Renal cortex interstitium (tissue), 11 donors: Measurements from ENCODE around the gene DTWD2. TPM values are rescaled to one million over a fixed set of nuclear protein-coding genes. Genes with fewer than 3 reads are reported as not detected.

Experiments
- DNase-seq, 11 donors: peaks; one replicate each; pipeline ENCODE4 v3.0.0-alpha.2; 2013; ENCODE audit warnings: low read depth in 9 of 11, low spot score in 4 of 11; ENCODE audit errors: extremely low read depth in 1 of 11
- polyA plus RNA-seq, 3 donors: library from polyadenylated mRNA; unstranded; fragments of 120-200 nt; gene quantifications; one replicate each; pipeline ENCODE4 v1.2.1, GENCODE V29; 2013; ENCODE audit not compliant: insufficient read length in 3 of 3

The DTWD2 gene
- polyA plus RNA-seq, 3 donors: 12.2 to 14.7 (median 13.4) TPM

- DNase-seq: no peak
Measured at GRCh38 chr5:118825226-118825625, 163.1 kb downstream of the DTWD2 start.

GRCh38 chr5:118818604-118819003 lies 169.7 kb downstream of the DTWD2 start:
- no peak for DNase-seq

- DNase-seq: no peak
Measured at GRCh38 chr5:118808441-118808840, 179.9 kb downstream of the DTWD2 start.

GRCh38 chr5:118806571-118806970 lies 181.8 kb downstream of the DTWD2 start:
- DNase-seq: no peak

- no peak for DNase-seq
Measured at GRCh38 chr5:118802335-118802734, 186.0 kb downstream of the DTWD2 start.

GRCh38 chr5:118796081-118796480 lies 192.3 kb downstream of the DTWD2 start:
- DNase-seq: no peak

GRCh38 chr5:118794281-118794680 lies 194.1 kb downstream of the DTWD2 start:
- DNase-seq: no peak

GRCh38 chr5:118793652-118794051 lies 194.7 kb downstream of the DTWD2 start:
- no peak for DNase-seq

GRCh38 chr5:118793091-118793490 lies 195.3 kb downstream of the DTWD2 start:
- DNase-seq: no peak

GRCh38 chr5:118791926-118792734 lies 196.2 kb downstream of the DTWD2 start:
- peak; percentile 42 to 78 (median 59) for DNase-seq

- DNase-seq: no peak
Measured at GRCh38 chr5:118789366-118789765, 199.0 kb downstream of the DTWD2 start.

- no peak for DNase-seq
Measured at GRCh38 chr5:118788351-118788750, 200.0 kb downstream of the DTWD2 start.

Other genes starting within 250 kb of the DTWD2 start
- 10 to 100 TPM; 48.5 to 62.8 (median 55.1) TPM for gene DMXL1, start 82.5 kb upstream of the DTWD2 start, polyA plus RNA-seq